ENCODE results near the gene KAT2A. TPM values are rescaled to one million over a fixed set of nuclear protein-coding genes. Genes with fewer than 3 reads are reported as not detected.
A peak's percentile ranks its signal among the peaks of the same experiment; 100 is the strongest.

Gene KAT2A
- total RNA-seq, 1 donor from 2014 or later: 45.3 TPM

GRCh38 chr17:42097691-42098631, 23.2 kb downstream of the KAT2A start, which contains the start of gene ZNF385C:
ZNF385C (minus strand) TSS chr17:42098473; CDS start chr17:42063056, 35,417 bp downstream.
- intact Hi-C loops (cut with DNase I): no loop called here
- no peak within 1 kb of the TSS for H3K4me3 ChIP-seq

GRCh38 chr17:42096360-42097111, 24.6 kb downstream of the KAT2A start:
- no peaks in the 10 kb centered on the region for H3K9me3 ChIP-seq
- TF ChIP-seq, protein P1, sequence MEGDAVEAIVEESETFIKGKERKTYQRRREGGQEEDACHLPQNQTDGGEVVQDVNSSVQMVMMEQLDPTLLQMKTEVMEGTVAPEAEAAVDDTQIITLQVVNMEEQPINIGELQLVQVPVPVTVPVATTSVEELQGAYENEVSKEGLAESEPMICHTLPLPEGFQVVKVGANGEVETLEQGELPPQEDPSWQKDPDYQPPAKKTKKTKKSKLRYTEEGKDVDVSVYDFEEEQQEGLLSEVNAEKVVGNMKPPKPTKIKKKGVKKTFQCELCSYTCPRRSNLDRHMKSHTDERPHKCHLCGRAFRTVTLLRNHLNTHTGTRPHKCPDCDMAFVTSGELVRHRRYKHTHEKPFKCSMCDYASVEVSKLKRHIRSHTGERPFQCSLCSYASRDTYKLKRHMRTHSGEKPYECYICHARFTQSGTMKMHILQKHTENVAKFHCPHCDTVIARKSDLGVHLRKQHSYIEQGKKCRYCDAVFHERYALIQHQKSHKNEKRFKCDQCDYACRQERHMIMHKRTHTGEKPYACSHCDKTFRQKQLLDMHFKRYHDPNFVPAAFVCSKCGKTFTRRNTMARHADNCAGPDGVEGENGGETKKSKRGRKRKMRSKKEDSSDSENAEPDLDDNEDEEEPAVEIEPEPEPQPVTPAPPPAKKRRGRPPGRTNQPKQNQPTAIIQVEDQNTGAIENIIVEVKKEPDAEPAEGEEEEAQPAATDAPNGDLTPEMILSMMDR (IDR thresholded peaks at IDR 0.05): no peak
- intact Hi-C loops (cut with DNase I): no loop called here
- no peak overlapping the region for H3K4me3 ChIP-seq
- no peaks in the 10 kb centered on the region for H3K36me3 ChIP-seq
- H3K4me1 ChIP-seq: peaks cover 4% of the 10 kb centered on the region
- no peak overlapping the region for H3K27ac ChIP-seq
- ATAC-seq (no peak), DNase-seq (no peak)
- H3K27me3 ChIP-seq: peaks cover 27% of the 10 kb centered on the region

More at GRCh38 chr17:42097691-42098631, 23.2 kb downstream of the KAT2A start, which contains the start of gene ZNF385C:
- H3K27me3 ChIP-seq: peaks cover 27% of the 10 kb centered on the region
- peaks cover 4% of the 10 kb centered on the region for H3K4me1 ChIP-seq
- DNase-seq: no peak
- no peak within 1 kb of the TSS for H3K27ac ChIP-seq
- ATAC-seq: peak; percentile 47
- H3K9me3 ChIP-seq: no peaks in the 10 kb centered on the region
- TF ChIP-seq, protein P1 (IDR thresholded peaks at IDR 0.05): no peak
- H3K36me3 ChIP-seq: no peaks in the 10 kb centered on the region

GRCh38 chr17:42094375-42095069, 26.6 kb downstream of the KAT2A start:
- Histone ChIP-seq H3K9me3 (no peaks in the 10 kb centered on the region), H3K4me3 (no peak overlapping the region), H3K27me3 (peaks cover 28% of the 10 kb centered on the region), H3K4me1 (peaks cover 4% of the 10 kb centered on the region), H3K27ac (no peak overlapping the region), H3K36me3 (no peaks in the 10 kb centered on the region)
- intact Hi-C loops (cut with DNase I): no loop called here
- TF ChIP-seq, protein P1 (IDR thresholded peaks at IDR 0.05): no peak
- no peak for DNase-seq
- ATAC-seq: no peak

DNA sequence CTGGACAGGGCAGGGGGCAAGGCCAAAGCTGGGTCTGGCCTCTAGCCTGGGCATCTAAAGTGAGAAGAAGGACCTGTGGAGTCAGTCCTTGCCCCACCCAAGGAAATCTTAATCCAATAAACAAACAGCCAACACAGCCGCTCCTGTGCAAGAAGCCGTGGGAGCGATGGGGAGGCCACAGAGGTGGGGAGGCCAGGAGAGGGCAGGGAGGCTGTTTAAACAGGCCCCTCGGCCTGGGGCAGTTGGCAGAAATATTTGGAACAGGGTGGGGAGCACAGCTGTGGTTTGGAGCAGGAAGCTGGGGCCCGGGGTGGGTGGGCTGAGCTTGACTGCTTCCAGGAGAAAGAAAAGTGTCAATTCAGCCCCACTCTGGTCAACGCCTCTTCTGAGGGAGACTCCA, 28.2 kb downstream of the KAT2A start:
- intact Hi-C loops (cut with DNase I): no loop called here
- DNase-seq: no peak
- Histone ChIP-seq H3K4me1 (peaks cover 1% of the 10 kb centered on the region), H3K4me3 (no peak overlapping the region), H3K27me3 (peaks cover 43% of the 10 kb centered on the region), H3K36me3 (no peaks in the 10 kb centered on the region), H3K9me3 (no peaks in the 10 kb centered on the region), H3K27ac (no peak overlapping the region)
- TF ChIP-seq, protein P1 (IDR thresholded peaks at IDR 0.05): no peak
- ATAC-seq: no peak
